HL-60 (cell line): Measurements from ENCODE around the gene CD22.

ENCODE experiments used
- POLR2AphosphoS5 ChIP-seq: IDR thresholded peaks from 2 replicates; pipeline ENCODE4 v1.6.1; 2012; ENCODE audit warnings: low read depth
- TF ChIP-seq, protein P1 (sequence below): IDR thresholded peaks from one replicate; pipeline ENCODE4 v1.5.1; 2011; ENCODE audit warnings: low read length, control low read depth, inconsistent platforms; ENCODE audit not compliant: insufficient read depth
- TF ChIP-seq, protein P2 (sequence below): IDR thresholded peaks from 2 replicates; pipeline ENCODE4 v1.6.1; 2012; ENCODE audit warnings: low read depth; ENCODE audit not compliant: insufficient replicate concordance

- no peak for TF ChIP-seq POLR2AphosphoS5
- TF ChIP-seq, protein P1, sequence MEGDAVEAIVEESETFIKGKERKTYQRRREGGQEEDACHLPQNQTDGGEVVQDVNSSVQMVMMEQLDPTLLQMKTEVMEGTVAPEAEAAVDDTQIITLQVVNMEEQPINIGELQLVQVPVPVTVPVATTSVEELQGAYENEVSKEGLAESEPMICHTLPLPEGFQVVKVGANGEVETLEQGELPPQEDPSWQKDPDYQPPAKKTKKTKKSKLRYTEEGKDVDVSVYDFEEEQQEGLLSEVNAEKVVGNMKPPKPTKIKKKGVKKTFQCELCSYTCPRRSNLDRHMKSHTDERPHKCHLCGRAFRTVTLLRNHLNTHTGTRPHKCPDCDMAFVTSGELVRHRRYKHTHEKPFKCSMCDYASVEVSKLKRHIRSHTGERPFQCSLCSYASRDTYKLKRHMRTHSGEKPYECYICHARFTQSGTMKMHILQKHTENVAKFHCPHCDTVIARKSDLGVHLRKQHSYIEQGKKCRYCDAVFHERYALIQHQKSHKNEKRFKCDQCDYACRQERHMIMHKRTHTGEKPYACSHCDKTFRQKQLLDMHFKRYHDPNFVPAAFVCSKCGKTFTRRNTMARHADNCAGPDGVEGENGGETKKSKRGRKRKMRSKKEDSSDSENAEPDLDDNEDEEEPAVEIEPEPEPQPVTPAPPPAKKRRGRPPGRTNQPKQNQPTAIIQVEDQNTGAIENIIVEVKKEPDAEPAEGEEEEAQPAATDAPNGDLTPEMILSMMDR = no peak
- TF ChIP-seq, protein P2, sequence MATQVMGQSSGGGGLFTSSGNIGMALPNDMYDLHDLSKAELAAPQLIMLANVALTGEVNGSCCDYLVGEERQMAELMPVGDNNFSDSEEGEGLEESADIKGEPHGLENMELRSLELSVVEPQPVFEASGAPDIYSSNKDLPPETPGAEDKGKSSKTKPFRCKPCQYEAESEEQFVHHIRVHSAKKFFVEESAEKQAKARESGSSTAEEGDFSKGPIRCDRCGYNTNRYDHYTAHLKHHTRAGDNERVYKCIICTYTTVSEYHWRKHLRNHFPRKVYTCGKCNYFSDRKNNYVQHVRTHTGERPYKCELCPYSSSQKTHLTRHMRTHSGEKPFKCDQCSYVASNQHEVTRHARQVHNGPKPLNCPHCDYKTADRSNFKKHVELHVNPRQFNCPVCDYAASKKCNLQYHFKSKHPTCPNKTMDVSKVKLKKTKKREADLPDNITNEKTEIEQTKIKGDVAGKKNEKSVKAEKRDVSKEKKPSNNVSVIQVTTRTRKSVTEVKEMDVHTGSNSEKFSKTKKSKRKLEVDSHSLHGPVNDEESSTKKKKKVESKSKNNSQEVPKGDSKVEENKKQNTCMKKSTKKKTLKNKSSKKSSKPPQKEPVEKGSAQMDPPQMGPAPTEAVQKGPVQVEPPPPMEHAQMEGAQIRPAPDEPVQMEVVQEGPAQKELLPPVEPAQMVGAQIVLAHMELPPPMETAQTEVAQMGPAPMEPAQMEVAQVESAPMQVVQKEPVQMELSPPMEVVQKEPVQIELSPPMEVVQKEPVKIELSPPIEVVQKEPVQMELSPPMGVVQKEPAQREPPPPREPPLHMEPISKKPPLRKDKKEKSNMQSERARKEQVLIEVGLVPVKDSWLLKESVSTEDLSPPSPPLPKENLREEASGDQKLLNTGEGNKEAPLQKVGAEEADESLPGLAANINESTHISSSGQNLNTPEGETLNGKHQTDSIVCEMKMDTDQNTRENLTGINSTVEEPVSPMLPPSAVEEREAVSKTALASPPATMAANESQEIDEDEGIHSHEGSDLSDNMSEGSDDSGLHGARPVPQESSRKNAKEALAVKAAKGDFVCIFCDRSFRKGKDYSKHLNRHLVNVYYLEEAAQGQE = no peak
Measured at GRCh38 chr19:35380450-35381124, 51.6 kb downstream of the CD22 start.
